Measurements from ENCODE around the gene DESI2. TPM values are rescaled to one million over a fixed set of nuclear protein-coding genes. Genes with fewer than 3 reads are reported as not detected.

DESI2 gene
- total and polyA plus RNA-seq, 2 experiments from 2014 or later = 31.5 to 48.2 TPM

DNA sequence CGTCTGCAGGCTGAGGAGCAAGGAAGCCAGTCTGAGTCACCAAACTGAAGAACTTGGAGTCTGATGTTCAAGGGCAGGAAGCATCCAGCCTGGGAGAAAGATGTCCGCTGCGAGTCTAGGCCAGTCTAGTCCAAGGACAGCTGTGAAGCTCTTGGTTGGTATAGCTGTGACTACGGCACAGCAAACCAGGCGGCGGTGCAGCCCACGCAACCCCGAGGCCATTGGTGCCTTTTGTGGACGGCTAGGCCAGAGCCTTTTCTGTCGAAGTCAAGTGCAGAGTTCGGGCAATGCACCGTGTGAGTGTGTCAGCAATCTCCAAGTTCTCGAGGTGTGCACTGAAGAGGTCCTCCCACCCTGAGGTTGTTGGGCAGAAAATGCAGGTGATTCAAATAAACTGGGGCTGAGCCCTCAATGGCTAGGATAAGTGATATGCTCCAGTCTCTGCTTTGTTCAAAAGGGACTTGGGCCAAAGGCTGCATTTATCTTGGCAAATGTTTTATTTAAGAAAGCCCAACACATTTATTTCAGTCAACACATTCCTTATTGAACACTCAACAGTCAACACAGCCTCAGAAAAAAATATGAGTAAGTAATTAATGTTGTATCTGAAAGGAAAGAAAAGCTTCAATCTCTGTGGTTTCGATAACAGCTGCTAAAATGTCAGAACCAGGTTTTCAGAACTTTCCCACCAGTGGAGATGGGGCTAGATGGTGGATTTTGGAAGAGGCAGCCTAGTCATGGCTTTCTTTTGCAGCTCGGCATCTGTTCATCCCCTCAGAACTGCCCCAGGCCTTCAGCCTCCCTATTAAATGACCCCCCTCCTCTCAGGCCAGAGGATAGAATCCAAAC lies 104.4 kb downstream of the DESI2 start:
- Histone ChIP-seq H3K9me3 (ENCODE audit: low read depth) (no peaks in the 10 kb centered on the region), H3K36me3 (replicated peaks; ENCODE audit: insufficient read depth, low read depth) (no peaks in the 10 kb centered on the region), H3K4me3 (no peak overlapping the region), H2AFZ (no peak overlapping the region), H3K4me2 (no peak overlapping the region), H3K9me2 (replicated peaks; ENCODE audit: insufficient read depth) (no peaks in the 10 kb centered on the region), H3K27ac (no peak overlapping the region), H4K20me1 (ENCODE audit: insufficient read depth, poor library complexity, severe bottlenecking) (no peaks in the 10 kb centered on the region), H3K79me2 (no peaks in the 10 kb centered on the region), H3K4me1 (ENCODE audit: insufficient read depth) (no peaks in the 10 kb centered on the region), H3K27me3 (no peaks in the 10 kb centered on the region)
- WGBS (ENCODE audit: low lambda C conversion rate, missing lambda C conversion rate) = 93% methylated on average over 15 of the region's 15 CpGs
- TF ChIP-seq EZH2 (IDR thresholded peaks at IDR 0.05; ENCODE audit: borderline replicate concordance) (no peak), EZH2phosphoT487 (IDR thresholded peaks at IDR 0.05; ENCODE audit: low read depth, severe bottlenecking, unreplicated experiment) (no peak)
- TF ChIP-seq, protein P1, sequence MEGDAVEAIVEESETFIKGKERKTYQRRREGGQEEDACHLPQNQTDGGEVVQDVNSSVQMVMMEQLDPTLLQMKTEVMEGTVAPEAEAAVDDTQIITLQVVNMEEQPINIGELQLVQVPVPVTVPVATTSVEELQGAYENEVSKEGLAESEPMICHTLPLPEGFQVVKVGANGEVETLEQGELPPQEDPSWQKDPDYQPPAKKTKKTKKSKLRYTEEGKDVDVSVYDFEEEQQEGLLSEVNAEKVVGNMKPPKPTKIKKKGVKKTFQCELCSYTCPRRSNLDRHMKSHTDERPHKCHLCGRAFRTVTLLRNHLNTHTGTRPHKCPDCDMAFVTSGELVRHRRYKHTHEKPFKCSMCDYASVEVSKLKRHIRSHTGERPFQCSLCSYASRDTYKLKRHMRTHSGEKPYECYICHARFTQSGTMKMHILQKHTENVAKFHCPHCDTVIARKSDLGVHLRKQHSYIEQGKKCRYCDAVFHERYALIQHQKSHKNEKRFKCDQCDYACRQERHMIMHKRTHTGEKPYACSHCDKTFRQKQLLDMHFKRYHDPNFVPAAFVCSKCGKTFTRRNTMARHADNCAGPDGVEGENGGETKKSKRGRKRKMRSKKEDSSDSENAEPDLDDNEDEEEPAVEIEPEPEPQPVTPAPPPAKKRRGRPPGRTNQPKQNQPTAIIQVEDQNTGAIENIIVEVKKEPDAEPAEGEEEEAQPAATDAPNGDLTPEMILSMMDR (IDR thresholded peaks at IDR 0.05; ENCODE audit: poor library complexity) = no peak
- no peak for DNase-seq (ENCODE audit: low spot score)

Small RNAs within 50 kb of the gene (small RNA-seq; reads per million reads assigned to genes)
- not detected for gene AL451007.1

Other genes starting within 250 kb of the DESI2 start
- gene ADSS2, start 201.2 kb upstream of the DESI2 start, total RNA-seq = 42.3 and 45.8 TPM in 2 replicates
- 24.2 and 27.2 TPM in 2 replicates for gene ADSS2, start 201.2 kb upstream of the DESI2 start, polyA plus RNA-seq
- gene CATSPERE, start 191.9 kb upstream of the DESI2 start, total RNA-seq = 1.0 and 1.7 TPM in 2 replicates
- 1.2 and 2.3 TPM in 2 replicates for gene CATSPERE, start 191.9 kb upstream of the DESI2 start, polyA plus RNA-seq
- gene COX20, start 182.5 kb downstream of the DESI2 start, total RNA-seq = 24.3 and 32.0 TPM in 2 replicates
- 56.5 and 61.9 TPM in 2 replicates for gene COX20, start 182.5 kb downstream of the DESI2 start, polyA plus RNA-seq
- gene HNRNPU, start 211.4 kb downstream of the DESI2 start, total RNA-seq = 316 and 321 TPM in 2 replicates
- 293 and 298 TPM in 2 replicates for gene HNRNPU, start 211.4 kb downstream of the DESI2 start, polyA plus RNA-seq

Data from hepatocyte (in vitro differentiated cells).